PC-3 (cell line): ENCODE results near the gene HOXD4. TPM values are rescaled to one million over a fixed set of nuclear protein-coding genes. Genes with fewer than 3 reads are reported as not detected.

Experiments
- ATAC-seq: fragments of 200-7000 bp; cut with Tn5 transposase; 2 replicates; pipeline ENCODE4 v1.9.1; 2020; ENCODE audit warnings: mild to moderate bottlenecking, moderate library complexity
- BruUV-seq: library from RNA; stranded (reverse); fragments of 400-500 nt; replicated peaks from 2 replicates; lab custom pipeline; 2021; lab: Mats Ljungman, UMichigan
- CTCF ChIA-PET: fragments of 300-600 bp; sonication (Branson Sonifier 250); formaldehyde crosslinking; loops from one replicate; lab custom pipeline; 2022; ENCODE audit warnings: antibody characterized with exemption; lab: Charles Lee
- POLR2A ChIA-PET: fragments of 300-600 bp; sonication (Branson Sonifier 250); formaldehyde crosslinking; loops from one replicate; lab custom pipeline; 2022; ENCODE audit warnings: antibody characterized with exemption; ENCODE audit not compliant: unreplicated experiment; lab: Charles Lee
- DNase-seq: peaks from one replicate; pipeline ENCODE4 v3.0.0-alpha.2; 2015
- H2AFZ ChIP-seq: fragments of 300-600 bp; sonication (generic); 2 replicates; pipeline ENCODE4 v1.6.0; 2016; ENCODE audit warnings: antibody characterized with exemption, low read length
- H3F3A ChIP-seq: fragments of 300-600 bp; sonication (generic); one replicate; pipeline ENCODE4 v1.6.0; 2017; ENCODE audit warnings: antibody characterized with exemption, low read length, control low read depth, mild to moderate bottlenecking; ENCODE audit not compliant: unreplicated experiment
- H3K27ac ChIP-seq: fragments of 300-600 bp; sonication (generic); 2 replicates; pipeline ENCODE4 v1.5.1; 2016; ENCODE audit warnings: mild to moderate bottlenecking, low read length
- H3K27me3 ChIP-seq: fragments of 300-600 bp; sonication (generic); 2 replicates; pipeline ENCODE4 v1.6.1; 2016; ENCODE audit warnings: low read length, mixed read lengths
- H3K36me3 ChIP-seq: fragments of 300-600 bp; sonication (generic); 2 replicates; pipeline ENCODE4 v1.6.1; 2016; ENCODE audit warnings: low read depth, mixed run types, low read length, mixed read lengths
- H3K4me1 ChIP-seq: fragments of 300-600 bp; sonication (generic); 2 replicates; pipeline ENCODE4 v1.5.1; 2016; ENCODE audit warnings: low read length; ENCODE audit not compliant: insufficient read depth
- H3K4me2 ChIP-seq: fragments of 300-600 bp; sonication (generic); 2 replicates; pipeline ENCODE4 v1.6.0; 2016; ENCODE audit warnings: low read length
- H3K4me3 ChIP-seq: fragments of 300-600 bp; sonication (generic); 2 replicates; pipeline ENCODE4 v1.5.1; 2016; ENCODE audit warnings: mild to moderate bottlenecking, low read length, mixed read lengths
- H3K79me2 ChIP-seq: fragments of 300-600 bp; sonication (generic); 2 replicates; pipeline ENCODE4 v1.6.1; 2017; ENCODE audit warnings: low read length, mixed read lengths
- H3K9ac ChIP-seq: fragments of 300-600 bp; sonication (generic); 2 replicates; pipeline ENCODE4 v1.6.0; 2016; ENCODE audit warnings: mild to moderate bottlenecking, low read length
- H3K9me2 ChIP-seq: fragments of 300-600 bp; sonication (generic); replicated peaks from 2 replicates; pipeline ENCODE4 v1.6.1; 2016; ENCODE audit warnings: mixed run types, low read length, mixed read lengths
- H3K9me3 ChIP-seq: fragments of 300-600 bp; sonication (generic); 2 replicates; pipeline ENCODE4 v1.6.1; 2016; ENCODE audit warnings: low read length, mixed read lengths
- H4K20me1 ChIP-seq: fragments of 300-600 bp; sonication (generic); 2 replicates; pipeline ENCODE4 v1.6.1; 2016; ENCODE audit warnings: low read length, mixed read lengths
- EZH2 ChIP-seq: fragments of 300-600 bp; sonication (generic); IDR thresholded peaks from one replicate; pipeline ENCODE4 v1.6.1; 2017; ENCODE audit warnings: antibody characterized with exemption, mild to moderate bottlenecking, low read length; ENCODE audit not compliant: unreplicated experiment
- EZH2phosphoT487 ChIP-seq: fragments of 300-600 bp; sonication (generic); IDR thresholded peaks from 2 replicates; pipeline ENCODE4 v1.6.1; 2018; ENCODE audit warnings: mild to moderate bottlenecking, antibody characterized with exemption, low read length, borderline replicate concordance
- intact Hi-C: fragments of 100-400 bp; cut with micrococcal nuclease; formaldehyde crosslinking; loops from 2 replicates; pipeline ENCODE4 v1.9.0; 2023
- total RNA-seq: library from RNA; depleted of rRNA; stranded (reverse); fragments of >200 nt; gene quantifications from 2 replicates; pipeline ENCODE4 v1.2.3, GENCODE V29; 2014
- TF ChIP-seq, protein P1 (sequence below): fragments of 300-600 bp; sonication (generic); conservative IDR thresholded peaks from 2 replicates; pipeline ENCODE4 v1.5.1; 2017; ENCODE audit warnings: antibody characterized with exemption, low read depth, mild to moderate bottlenecking, low read length

Gene HOXD4
- total RNA-seq, 1 experiment from 2014 or later: 0.29 TPM

DNA sequence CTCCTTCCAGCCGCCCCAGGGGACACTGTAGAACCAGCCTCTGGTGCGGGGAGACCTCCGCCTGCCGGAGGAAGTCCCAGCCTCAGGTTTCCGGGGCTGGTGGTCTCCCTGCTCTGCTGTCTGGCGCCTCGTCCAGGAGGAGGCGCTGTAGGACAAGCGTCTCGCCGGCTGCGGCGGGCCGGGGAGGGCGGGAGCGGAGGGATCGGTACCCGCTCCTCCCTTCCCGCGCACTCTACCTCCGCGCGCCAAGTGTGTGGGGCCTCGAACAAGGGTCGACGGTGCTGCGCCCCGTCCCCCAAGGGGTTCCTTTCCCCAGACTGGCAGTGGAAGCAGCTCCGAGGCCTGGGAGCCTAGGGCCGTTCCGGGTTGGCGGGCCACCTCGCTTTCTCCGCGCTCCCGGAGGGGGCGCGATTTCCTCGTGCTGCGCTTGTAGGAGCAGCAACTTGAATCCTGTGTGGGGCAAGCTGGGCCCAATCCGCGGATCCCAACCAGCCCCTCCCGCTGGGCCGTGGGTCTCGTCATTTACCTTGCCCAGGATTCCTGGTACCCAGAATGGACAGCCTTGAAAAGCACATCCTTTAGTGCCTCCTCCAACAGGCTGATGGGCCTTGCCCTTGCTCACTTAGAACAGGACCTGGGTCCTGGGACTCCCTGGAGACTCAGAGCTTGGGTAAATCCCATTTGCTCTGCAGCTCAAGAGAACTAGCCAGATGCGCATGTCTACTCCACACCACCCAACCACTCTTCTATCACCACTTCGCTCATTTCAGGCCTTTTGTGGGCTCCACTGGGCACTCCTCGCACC lies 10.6 kb upstream of the HOXD4 start:
- intact Hi-C loops: loop anchor here (1.0 to 5.0 kb wide), 5 partner anchors 187 to 512 kb away; no protein-coding TSS in a partner anchor
- H3F3A ChIP-seq: no peaks in the 10 kb centered on the region
- H3K4me2 ChIP-seq: peak overlapping the region; percentile 84
- H3K4me3 ChIP-seq: peak overlapping the region; percentile 75
- ChIA-PET CTCF (interaction anchor here (0.6 to 2.1 kb wide), 15 partner anchors 40 to 1583 kb away, joined by 3 to 52 read pairs (median 6); no protein-coding TSS in a partner anchor), POLR2A (interaction anchor here (0.6 kb wide), 1 partner anchor 307 kb away, joined by 13 read pairs; no protein-coding TSS in a partner anchor)
- H3K4me1 ChIP-seq: peaks cover 9% of the 10 kb centered on the region
- no peaks in the 10 kb centered on the region for H3K9me3 ChIP-seq
- no peak overlapping the region for H3K27ac ChIP-seq
- peak overlapping the region; percentile 74 for H2AFZ ChIP-seq
- no peaks in the 10 kb centered on the region for H4K20me1 ChIP-seq
- peaks cover 21% of the 10 kb centered on the region for H3K79me2 ChIP-seq
- peak overlapping the region; percentile 69 for H3K9ac ChIP-seq
- ATAC-seq (peak; percentile 68), DNase-seq (peak; percentile 85)
- no peaks in the 10 kb centered on the region for H3K9me2 ChIP-seq
- H3K27me3 ChIP-seq: no peaks in the 10 kb centered on the region
- no peak for TF ChIP-seq EZH2phosphoT487
- no peak for TF ChIP-seq EZH2
- TF ChIP-seq, protein P1, sequence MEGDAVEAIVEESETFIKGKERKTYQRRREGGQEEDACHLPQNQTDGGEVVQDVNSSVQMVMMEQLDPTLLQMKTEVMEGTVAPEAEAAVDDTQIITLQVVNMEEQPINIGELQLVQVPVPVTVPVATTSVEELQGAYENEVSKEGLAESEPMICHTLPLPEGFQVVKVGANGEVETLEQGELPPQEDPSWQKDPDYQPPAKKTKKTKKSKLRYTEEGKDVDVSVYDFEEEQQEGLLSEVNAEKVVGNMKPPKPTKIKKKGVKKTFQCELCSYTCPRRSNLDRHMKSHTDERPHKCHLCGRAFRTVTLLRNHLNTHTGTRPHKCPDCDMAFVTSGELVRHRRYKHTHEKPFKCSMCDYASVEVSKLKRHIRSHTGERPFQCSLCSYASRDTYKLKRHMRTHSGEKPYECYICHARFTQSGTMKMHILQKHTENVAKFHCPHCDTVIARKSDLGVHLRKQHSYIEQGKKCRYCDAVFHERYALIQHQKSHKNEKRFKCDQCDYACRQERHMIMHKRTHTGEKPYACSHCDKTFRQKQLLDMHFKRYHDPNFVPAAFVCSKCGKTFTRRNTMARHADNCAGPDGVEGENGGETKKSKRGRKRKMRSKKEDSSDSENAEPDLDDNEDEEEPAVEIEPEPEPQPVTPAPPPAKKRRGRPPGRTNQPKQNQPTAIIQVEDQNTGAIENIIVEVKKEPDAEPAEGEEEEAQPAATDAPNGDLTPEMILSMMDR: peak; percentile 94
- H3K36me3 ChIP-seq: no peaks in the 10 kb centered on the region
- BruUV-seq: no TSS peak

DNA sequence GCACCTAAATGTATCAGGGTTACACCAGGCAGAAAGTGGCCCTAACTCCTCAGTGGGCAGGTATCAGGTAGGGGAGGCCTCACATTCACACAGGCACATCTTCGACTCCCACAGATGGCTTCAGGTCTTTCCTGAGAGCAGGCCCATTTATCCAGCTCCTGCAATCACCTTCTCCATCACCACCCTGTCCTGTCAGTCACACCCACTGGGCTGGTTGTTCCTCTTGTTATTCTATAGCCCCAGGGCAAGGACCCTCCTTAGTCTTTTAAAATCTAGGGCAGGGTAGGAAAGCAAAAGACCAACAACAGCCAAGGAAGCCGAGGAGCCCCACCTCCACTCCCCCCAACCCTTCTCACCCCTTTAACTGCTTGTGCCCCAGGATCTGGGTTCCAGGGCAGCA lies 9.1 kb upstream of the HOXD4 start:
- no peaks in the 10 kb centered on the region for H3K36me3 ChIP-seq
- no peak overlapping the region for H3K9ac ChIP-seq
- H3K4me2 ChIP-seq: no peak overlapping the region
- H3F3A ChIP-seq: no peaks in the 10 kb centered on the region
- ChIA-PET CTCF (no interaction called here), POLR2A (interaction anchor here (0.6 kb wide), 1 partner anchor 1006 kb away, joined by 5 read pairs; no protein-coding TSS in a partner anchor)
- H3K4me3 ChIP-seq: no peak overlapping the region
- DNase-seq (no peak), ATAC-seq (no peak)
- H3K79me2 ChIP-seq: peaks cover 16% of the 10 kb centered on the region
- no peaks in the 10 kb centered on the region for H3K9me3 ChIP-seq
- H3K9me2 ChIP-seq: no peaks in the 10 kb centered on the region
- H3K27ac ChIP-seq: no peak overlapping the region
- H3K27me3 ChIP-seq: no peaks in the 10 kb centered on the region
- no peaks in the 10 kb centered on the region for H4K20me1 ChIP-seq
- no TSS peak for BruUV-seq
- TF ChIP-seq EZH2phosphoT487 (no peak), EZH2 (no peak)
- TF ChIP-seq, protein P1: no peak
- peaks cover 7% of the 10 kb centered on the region for H3K4me1 ChIP-seq
- intact Hi-C loops: loop anchor here (5.0 kb wide), 1 partner anchor 185 kb away; no protein-coding TSS in a partner anchor
- H2AFZ ChIP-seq: no peak overlapping the region
